ENCODE results near the gene MAT2A.
"Not testable (repeated sequence)": the region's sequence is repeated elsewhere in the genome, so short reads cannot be mapped to it uniquely, and the experiment has no call there.

MAT2A gene

GRCh38 chr2:85524336-85524908 is 14.5 kb upstream of the MAT2A start:
- DNase-seq (ENCODE audit: low spot score), result no peak

- DNase-seq (ENCODE audit: low spot score), result no peak
These were observed 13.9 kb upstream of the MAT2A start for GRCh38 chr2:85525029-85525428.

- DNase-seq (ENCODE audit: low spot score), result no peak
These were observed 13.4 kb upstream of the MAT2A start for GRCh38 chr2:85525567-85525966.

GRCh38 chr2:85527787-85528186 is 11.2 kb upstream of the MAT2A start:
- DNase-seq (ENCODE audit: low spot score), result no peak

- no peak for DNase-seq (ENCODE audit: low spot score)
These were observed 10.6 kb upstream of the MAT2A start for GRCh38 chr2:85528355-85528754.

- no peak for DNase-seq (ENCODE audit: low spot score)
These were observed 9.2 kb upstream of the MAT2A start for GRCh38 chr2:85529809-85530208.

- no peak for DNase-seq (ENCODE audit: low spot score)
These were observed 7.4 kb upstream of the MAT2A start for GRCh38 chr2:85531589-85531988.

GRCh38 chr2:85534099-85534498 is 4.9 kb upstream of the MAT2A start:
- DNase-seq (ENCODE audit: low spot score), result no peak

GRCh38 chr2:85534881-85535280 is 4.1 kb upstream of the MAT2A start:
- DNase-seq (ENCODE audit: low spot score), result no peak

GRCh38 chr2:85536479-85536878 is 2.5 kb upstream of the MAT2A start:
- DNase-seq (ENCODE audit: low spot score), result peak; percentile 78

- DNase-seq (ENCODE audit: low spot score), result peak; percentile 22
These were observed 1.1 kb upstream of the MAT2A start for GRCh38 chr2:85537600-85538506.

- DNase-seq (ENCODE audit: low spot score), result peak; percentile 34
These were observed 579 bp downstream of the MAT2A start for GRCh38 chr2:85539361-85540132.

- no peak for DNase-seq (ENCODE audit: low spot score)
These were observed 1.2 kb downstream of the MAT2A start for GRCh38 chr2:85540133-85540648.

- no peak for DNase-seq (ENCODE audit: low spot score)
These were observed 2.3 kb downstream of the MAT2A start for GRCh38 chr2:85541262-85541661.

GRCh38 chr2:85541753-85542457 is 2.9 kb downstream of the MAT2A start:
- no peak for DNase-seq (ENCODE audit: low spot score)

GRCh38 chr2:85542777-85543176 is 3.8 kb downstream of the MAT2A start:
- DNase-seq (ENCODE audit: low spot score), result no peak

- not testable (repeated sequence) for DNase-seq (ENCODE audit: low spot score)
These were observed 5.3 kb downstream of the MAT2A start for GRCh38 chr2:85544254-85544691.

GRCh38 chr2:85544915-85545779 is 6.2 kb downstream of the MAT2A start:
- not testable (repeated sequence) for DNase-seq (ENCODE audit: low spot score)

GRCh38 chr2:85545780-85546240 is 6.8 kb downstream of the MAT2A start:
- no peak for DNase-seq (ENCODE audit: low spot score)

GRCh38 chr2:85547089-85547858 is 8.3 kb downstream of the MAT2A start:
- no peak for DNase-seq (ENCODE audit: low spot score)
